SK-N-MC (cell line): ENCODE measurements around the gene BGN.

Experiments
- DNase-seq: peaks from one replicate; pipeline ENCODE4 v3.0.0-alpha.2; 2011; ENCODE audit warnings: low read depth, low spot score
- H3K27ac ChIP-seq: fragments of 200-600 bp; sonication (generic); 2 replicates; pipeline ENCODE4 v1.5.1; 2016; ENCODE audit warnings: mixed run types
- H3K36me3 ChIP-seq: fragments of 200-600 bp; sonication (generic); 2 replicates; pipeline ENCODE4 v1.6.1; 2017; ENCODE audit warnings: antibody characterized with exemption, low read length, mixed read lengths; ENCODE audit not compliant: insufficient read depth
- H3K4me3 ChIP-seq: fragments of 200-600 bp; sonication (generic); 2 replicates; pipeline ENCODE4 v1.5.1; 2016
- H3K9ac ChIP-seq: fragments of 200-600 bp; sonication (generic); 2 replicates; pipeline ENCODE4 v1.8.0; 2017; ENCODE audit warnings: mixed run types, mixed read lengths; ENCODE audit not compliant: insufficient read length
- H3K9me3 ChIP-seq: fragments of 200-600 bp; sonication (generic); 2 replicates; pipeline ENCODE4 v1.6.1; 2017; ENCODE audit warnings: low read depth, mild to moderate bottlenecking, antibody characterized with exemption, low read length, moderate library complexity, mixed read lengths
- EZH2 ChIP-seq: fragments of 200-600 bp; sonication (generic); IDR thresholded peaks from one replicate; pipeline ENCODE4 v1.6.1; 2017; ENCODE audit warnings: antibody characterized with exemption
- FOXP2 ChIP-seq: optimal IDR thresholded peaks from 2 replicates; pipeline ENCODE3; 2011; ENCODE audit warnings: mild to moderate bottlenecking, moderate library complexity; ENCODE audit not compliant: insufficient read depth; ENCODE audit errors: extremely low read length, control extremely low read depth
- POLR2AphosphoS5 ChIP-seq: IDR thresholded peaks from 2 replicates; pipeline ENCODE4 v1.6.1; 2012; ENCODE audit warnings: mild to moderate bottlenecking, low read depth, low read length, borderline replicate concordance

The BGN gene

DNA sequence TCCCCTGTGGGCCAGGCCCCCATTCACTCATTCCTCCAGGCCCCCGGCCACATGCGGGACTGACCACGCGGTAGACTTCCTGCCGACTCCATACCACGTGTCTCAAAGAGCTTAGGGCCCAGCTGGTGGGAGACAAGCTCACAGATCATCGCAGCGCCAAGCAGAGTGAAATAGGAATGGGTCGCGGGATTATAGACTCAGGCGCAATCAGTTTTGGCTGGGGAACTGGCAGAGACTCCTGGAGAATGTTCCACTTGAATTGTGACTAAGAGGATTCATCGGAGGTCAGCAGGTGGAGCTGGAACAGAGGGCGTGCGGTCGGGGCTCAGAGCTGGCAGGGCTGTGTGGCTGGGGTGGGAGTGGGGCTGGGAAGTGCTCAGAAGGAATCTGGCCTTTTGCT is 38.3 kb downstream of the BGN start:
- Histone ChIP-seq H3K9ac (no peak overlapping the region), H3K4me3 (no peak overlapping the region), H3K27ac (no peak overlapping the region), H3K9me3 (no peaks in the 10 kb centered on the region), H3K36me3 (no peaks in the 10 kb centered on the region)
- DNase-seq: no peak
- no peak for TF ChIP-seq FOXP2
- TF ChIP-seq POLR2AphosphoS5: no peak
- no peak for TF ChIP-seq EZH2

DNA sequence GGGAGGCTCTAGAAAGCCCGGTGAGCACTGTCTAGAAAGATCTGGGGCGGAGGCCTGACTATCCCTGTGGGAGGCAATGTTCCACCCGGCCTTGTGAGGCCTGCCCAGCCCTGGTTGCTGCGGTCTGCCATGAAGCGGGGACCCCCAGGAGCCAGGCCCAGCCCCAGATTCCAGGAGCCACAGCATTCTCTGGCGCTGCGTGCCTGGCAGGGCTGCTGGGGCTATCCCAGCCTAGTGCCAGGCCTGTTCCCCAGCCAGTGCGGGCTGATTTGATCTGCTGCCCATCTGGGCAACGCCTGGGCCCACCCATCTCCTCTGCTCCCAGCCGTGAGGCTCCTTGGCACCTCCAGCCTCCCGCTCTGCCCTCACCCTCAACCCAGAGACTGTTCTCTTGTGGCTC is 42.3 kb downstream of the BGN start:
- no peak overlapping the region for H3K27ac ChIP-seq
- no peak overlapping the region for H3K9ac ChIP-seq
- no peaks in the 10 kb centered on the region for H3K36me3 ChIP-seq
- no peak overlapping the region for H3K4me3 ChIP-seq
- no peak for DNase-seq
- TF ChIP-seq EZH2 (no peak), POLR2AphosphoS5 (no peak)
- H3K9me3 ChIP-seq: no peaks in the 10 kb centered on the region

DNA sequence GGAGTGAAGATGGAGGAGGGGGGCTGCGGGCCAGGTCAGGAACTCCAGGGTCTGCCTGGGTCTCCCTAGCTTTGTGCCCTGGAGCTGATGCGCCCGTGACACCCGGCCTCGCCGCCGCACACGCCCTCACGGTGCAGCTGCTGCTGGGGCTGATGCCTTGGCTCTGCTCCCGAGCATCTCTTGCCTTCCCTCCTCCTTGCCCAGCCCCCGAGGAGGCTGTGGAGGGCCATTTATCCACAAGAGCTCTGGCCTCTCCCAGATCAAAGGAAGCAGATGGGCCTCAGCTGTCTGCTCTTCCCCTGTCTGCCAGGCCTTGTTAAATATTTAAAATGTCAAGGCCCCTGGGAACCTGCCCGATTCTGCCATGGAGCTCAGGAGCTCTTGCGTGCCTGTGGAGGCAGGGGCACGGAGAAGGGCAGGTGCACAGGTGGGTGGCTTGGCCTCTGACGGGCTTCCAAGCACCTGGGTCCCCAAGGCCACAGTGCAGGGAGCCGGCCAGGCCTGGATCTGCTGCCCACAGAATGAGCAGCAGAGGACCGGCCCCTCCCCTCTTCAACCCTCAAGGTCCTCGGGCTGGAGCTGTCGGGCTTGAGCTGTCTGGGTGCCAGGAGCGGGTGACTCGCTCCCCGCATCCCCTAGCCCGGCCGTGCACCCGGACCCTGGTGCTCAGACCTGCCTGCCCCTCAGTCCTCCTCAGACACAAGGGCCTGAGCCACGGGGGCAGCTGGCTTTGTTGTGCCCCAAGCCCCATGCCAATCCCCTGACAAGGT is 42.9 kb downstream of the BGN start:
- Histone ChIP-seq H3K9me3 (no peaks in the 10 kb centered on the region), H3K4me3 (no peak overlapping the region), H3K27ac (no peak overlapping the region), H3K9ac (no peak overlapping the region), H3K36me3 (no peaks in the 10 kb centered on the region)
- TF ChIP-seq FOXP2: no peak
- TF ChIP-seq EZH2: no peak
- no peak for TF ChIP-seq POLR2AphosphoS5
- DNase-seq: no peak

DNA sequence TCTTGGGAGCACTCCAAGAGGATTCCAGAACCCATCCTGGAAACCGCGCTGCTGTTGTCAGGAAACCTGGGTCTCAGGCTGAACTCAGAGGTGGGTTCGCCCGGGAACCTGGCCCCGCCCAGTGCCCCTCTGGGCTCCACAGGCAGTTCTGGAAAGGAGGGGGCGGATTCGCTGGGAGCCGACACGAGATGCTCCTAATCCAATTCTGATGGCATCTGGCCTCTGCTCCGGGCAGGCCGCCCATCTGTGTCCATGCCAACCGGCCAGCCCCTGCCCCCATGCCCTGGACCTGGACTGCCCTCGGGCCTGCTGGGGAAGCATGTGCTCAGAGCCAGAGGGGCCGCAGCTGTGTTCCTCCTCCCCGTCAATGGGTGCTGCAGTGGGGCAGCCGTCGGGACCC is 43.6 kb downstream of the BGN start:
- TF ChIP-seq EZH2 (no peak), POLR2AphosphoS5 (no peak)
- Histone ChIP-seq H3K9ac (no peak overlapping the region), H3K4me3 (no peak overlapping the region), H3K27ac (no peak overlapping the region), H3K9me3 (no peaks in the 10 kb centered on the region), H3K36me3 (no peaks in the 10 kb centered on the region)
- no peak for DNase-seq

DNA sequence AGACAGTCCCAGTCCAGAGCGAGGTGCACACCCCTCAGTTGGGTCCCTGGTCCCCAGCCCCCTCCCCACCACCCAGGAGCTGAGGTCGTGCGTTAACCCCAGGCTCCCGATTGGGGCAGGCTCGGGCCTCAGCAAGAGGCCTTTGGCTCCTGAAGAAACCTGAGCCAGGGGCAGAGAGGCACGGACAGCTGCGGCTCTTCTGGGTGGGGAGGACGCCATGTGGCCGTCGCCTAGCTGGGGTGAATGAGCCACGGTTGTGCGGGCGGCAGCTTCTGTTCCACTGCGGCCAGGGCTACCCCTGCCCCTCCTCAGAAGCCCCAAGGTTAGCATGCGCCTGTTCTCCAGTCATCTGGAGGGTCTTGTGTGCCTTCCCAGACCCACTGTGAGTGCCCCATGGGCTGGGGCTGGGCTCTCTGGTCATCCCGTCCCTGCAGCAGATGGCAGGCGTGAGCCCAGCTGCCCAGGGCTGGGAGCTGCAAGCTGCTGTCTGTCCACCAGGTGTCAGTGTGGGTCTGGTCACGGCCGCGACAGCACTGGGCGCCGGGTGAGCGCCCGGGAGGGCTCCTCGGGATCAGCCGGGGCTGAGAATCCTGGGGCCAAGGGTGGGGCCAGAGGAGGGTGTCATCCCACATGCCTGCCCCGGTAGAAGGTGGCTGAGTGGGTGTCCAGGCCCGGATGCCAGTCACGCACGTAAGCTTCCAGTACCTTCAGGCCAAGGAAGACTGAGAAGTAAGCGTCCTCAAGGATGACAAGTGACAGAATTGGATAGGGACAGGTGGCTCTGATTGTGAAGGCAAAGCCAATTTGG is 44.6 kb downstream of the BGN start:
- no peak for TF ChIP-seq FOXP2
- no peaks in the 10 kb centered on the region for H3K36me3 ChIP-seq
- H3K9ac ChIP-seq: no peak overlapping the region
- no peaks in the 10 kb centered on the region for H3K9me3 ChIP-seq
- no peak overlapping the region for H3K4me3 ChIP-seq
- no peak for DNase-seq
- H3K27ac ChIP-seq: no peak overlapping the region

DNA sequence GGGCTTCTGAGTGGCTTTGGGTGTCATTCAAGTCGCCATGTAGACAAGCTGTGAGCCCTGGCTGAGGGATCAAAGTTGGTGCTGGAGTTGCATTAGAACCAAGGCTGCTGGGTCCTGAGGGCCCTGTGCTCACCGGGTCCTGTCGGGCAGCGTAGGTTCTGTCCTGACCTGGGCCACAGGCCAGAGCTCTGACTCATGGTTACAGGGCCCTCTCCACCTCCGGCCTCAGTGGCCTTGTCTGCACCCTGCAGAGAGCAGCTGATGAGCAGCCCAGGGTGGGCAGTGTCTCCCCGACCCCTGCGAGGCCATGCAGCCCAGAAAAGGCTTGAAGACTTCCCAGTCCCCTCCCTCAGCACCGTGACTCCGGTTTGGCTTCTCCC is 45.2 kb downstream of the BGN start:
- H3K4me3 ChIP-seq: no peak overlapping the region
- no peak overlapping the region for H3K9ac ChIP-seq
- no peak for DNase-seq
- H3K9me3 ChIP-seq: no peaks in the 10 kb centered on the region
- TF ChIP-seq FOXP2 (no peak), POLR2AphosphoS5 (no peak), EZH2 (no peak)
- H3K27ac ChIP-seq: no peak overlapping the region
- H3K36me3 ChIP-seq: no peaks in the 10 kb centered on the region

DNA sequence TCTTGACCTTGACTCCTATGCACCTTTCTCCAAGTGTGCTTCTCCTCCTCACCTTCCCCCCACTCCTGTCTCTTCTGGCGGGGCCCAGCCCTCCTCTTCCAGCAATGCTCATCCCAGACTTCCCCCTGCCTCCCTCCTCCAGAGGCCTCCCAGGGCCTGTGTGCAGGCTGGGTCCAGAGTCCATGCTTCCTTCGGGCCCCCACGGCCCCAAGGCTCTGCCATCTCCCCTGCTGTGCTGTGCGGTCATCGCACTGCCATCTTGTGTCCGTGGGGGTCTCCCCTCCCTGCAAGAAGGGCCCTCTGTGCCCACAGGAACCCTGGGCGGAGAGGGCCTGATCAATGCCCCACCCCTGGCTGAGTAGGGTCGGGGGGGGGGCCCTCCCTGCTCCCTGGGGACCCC is 49.9 kb downstream of the BGN start:
- Histone ChIP-seq H3K9me3 (no peaks in the 10 kb centered on the region), H3K36me3 (no peaks in the 10 kb centered on the region), H3K4me3 (no peak overlapping the region), H3K27ac (no peak overlapping the region), H3K9ac (no peak overlapping the region)
- no peak for DNase-seq
- TF ChIP-seq EZH2 (no peak), POLR2AphosphoS5 (no peak), FOXP2 (no peak)

DNA sequence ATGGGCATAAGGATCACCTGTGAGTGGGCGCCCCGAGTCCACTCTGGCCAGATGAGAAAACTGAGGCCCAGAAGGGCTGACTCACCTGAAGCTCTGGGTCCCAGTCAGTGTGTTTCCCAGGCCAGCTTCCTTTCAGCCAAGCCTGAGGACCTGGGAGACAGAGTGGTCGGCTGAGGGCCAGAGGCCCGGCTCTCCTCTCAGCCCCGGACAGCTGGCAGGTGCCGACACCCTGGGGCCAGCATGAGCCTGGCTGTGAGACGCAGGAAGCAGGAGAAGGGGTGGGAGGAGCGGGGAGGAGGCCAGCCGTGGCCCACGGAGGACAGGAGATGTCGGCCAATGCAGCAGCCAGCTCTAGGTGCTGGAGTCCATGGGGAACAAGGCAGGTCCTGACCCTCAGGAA is 51.6 kb downstream of the BGN start:
- TF ChIP-seq EZH2 (no peak), FOXP2 (no peak), POLR2AphosphoS5 (no peak)
- Histone ChIP-seq H3K9ac (no peak overlapping the region), H3K4me3 (no peak overlapping the region), H3K27ac (no peak overlapping the region), H3K36me3 (no peaks in the 10 kb centered on the region), H3K9me3 (no peaks in the 10 kb centered on the region)
- no peak for DNase-seq

DNA sequence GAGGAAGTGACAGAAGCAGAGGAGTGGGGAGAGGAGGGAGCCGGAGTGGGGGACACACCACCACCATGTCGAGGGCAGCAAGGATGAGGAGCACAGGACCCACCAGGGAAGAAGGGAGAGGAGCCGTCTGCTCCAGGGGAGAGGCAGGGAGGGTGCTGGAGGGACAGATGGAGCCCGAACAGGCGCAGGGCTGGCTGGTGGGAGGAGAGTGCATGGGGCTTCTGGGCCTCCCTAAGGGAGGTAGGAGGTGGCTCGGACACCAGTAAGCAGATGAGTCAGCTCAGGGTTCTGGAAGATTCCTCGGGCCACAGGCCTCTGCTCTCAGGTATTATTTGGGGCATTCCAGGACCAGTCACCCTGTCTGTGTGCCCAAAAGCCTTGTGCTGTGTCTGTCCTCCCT is 52.4 kb downstream of the BGN start:
- Histone ChIP-seq H3K9ac (no peak overlapping the region), H3K36me3 (no peaks in the 10 kb centered on the region), H3K27ac (no peak overlapping the region), H3K4me3 (no peak overlapping the region), H3K9me3 (no peaks in the 10 kb centered on the region)
- no peak for DNase-seq
- no peak for TF ChIP-seq POLR2AphosphoS5
- no peak for TF ChIP-seq EZH2
- no peak for TF ChIP-seq FOXP2
